HepG2 (cell line): ENCODE results near the gene NUDT3. TPM values are rescaled to one million over a fixed set of nuclear protein-coding genes. Genes with fewer than 3 reads are reported as not detected.

Experiments
- ASH2L ChIP-seq: fragments of 300-600, 200-600 bp; sonication (generic); IDR thresholded peaks from 2 replicates; pipeline ENCODE4 v1.7.0; 2017; ENCODE audit warnings: low read depth, mild to moderate bottlenecking, moderate library complexity, mixed read lengths, low read length; ENCODE audit not compliant: insufficient read length
- BCLAF1 ChIP-seq: fragments of 450-650 bp; IDR thresholded peaks from 2 replicates; pipeline ENCODE4 v1.6.1; 2017; ENCODE audit warnings: mild to moderate bottlenecking
- JUNB ChIP-seq: sonication (generic); formaldehyde crosslinking; IDR thresholded peaks from 2 replicates; pipeline ENCODE4 v1.8.0; 2022; ENCODE audit warnings: missing genetic modification reagents, mild to moderate bottlenecking, borderline replicate concordance
- MAZ ChIP-seq, 2 experiments: sonication (generic) in 1 of 2; formaldehyde crosslinking in 1 of 2; IDR thresholded peaks; 2 replicates each; pipeline versions ENCODE4 v1.5.0 to v1.6.1; 2012 to 2020; ENCODE audit warnings: low read depth in 2 of 2, mild to moderate bottlenecking in 2 of 2, borderline replicate concordance in 1 of 2, improper control_type of control experiment in 1 of 2, low read length in 1 of 2, missing genetic modification reagents in 1 of 2, moderate library complexity in 1 of 2
- NFE2 ChIP-seq: sonication (generic); formaldehyde crosslinking; IDR thresholded peaks from 2 replicates; pipeline ENCODE4 v1.4.0; 2020; ENCODE audit warnings: missing genetic modification reagents
- PHF8 ChIP-seq: sonication (generic); formaldehyde crosslinking; IDR thresholded peaks from 2 replicates; pipeline ENCODE4 v1.5.0; 2020; ENCODE audit warnings: missing genetic modification reagents
- POGK ChIP-seq: sonication (generic); formaldehyde crosslinking; conservative IDR thresholded peaks from 2 replicates; pipeline ENCODE4 v1.8.0; 2022; ENCODE audit warnings: mild to moderate bottlenecking, moderate library complexity, missing genetic modification reagents
- SRY ChIP-seq: sonication (generic); formaldehyde crosslinking; IDR thresholded peaks from 2 replicates; pipeline ENCODE4 v1.8.0; 2022; ENCODE audit warnings: mild to moderate bottlenecking, missing genetic modification reagents
- THAP8 ChIP-seq: sonication (generic); formaldehyde crosslinking; IDR thresholded peaks from 2 replicates; pipeline ENCODE4 v1.5.1; 2020; ENCODE audit warnings: missing genetic modification reagents, mild to moderate bottlenecking, borderline replicate concordance
- ZFP1 ChIP-seq: IDR thresholded peaks from 2 replicates; pipeline ENCODE4 v1.6.1; 2016
- ZMAT3 ChIP-seq: sonication (generic); formaldehyde crosslinking; conservative IDR thresholded peaks from 2 replicates; pipeline ENCODE4 v1.7.0; 2021; ENCODE audit warnings: missing genetic modification reagents
- ZMYM4 ChIP-seq: sonication (generic); formaldehyde crosslinking; IDR thresholded peaks from 2 replicates; pipeline ENCODE4 v1.8.1; 2023; ENCODE audit warnings: mild to moderate bottlenecking, missing genetic modification reagents
- ZNF260 ChIP-seq: sonication (generic); formaldehyde crosslinking; IDR thresholded peaks from 2 replicates; pipeline ENCODE4 v1.4.0; 2020; ENCODE audit warnings: missing genetic modification reagents, low read depth, mild to moderate bottlenecking, borderline replicate concordance
- ZNF430 ChIP-seq: sonication (generic); formaldehyde crosslinking; IDR thresholded peaks from 2 replicates; pipeline ENCODE4 v1.9.0; 2021; ENCODE audit warnings: mild to moderate bottlenecking, missing genetic modification reagents
- ZNF563 ChIP-seq: sonication (generic); formaldehyde crosslinking; IDR thresholded peaks from 2 replicates; pipeline ENCODE4 v1.8.0; 2022; ENCODE audit warnings: mild to moderate bottlenecking, moderate library complexity, missing genetic modification reagents
- ZNF703 ChIP-seq: sonication (generic); formaldehyde crosslinking; IDR thresholded peaks from 2 replicates; pipeline ENCODE4 v1.5.1; 2020; ENCODE audit warnings: missing genetic modification reagents, mild to moderate bottlenecking, moderate library complexity, borderline replicate concordance
- ZNF724P ChIP-seq: sonication (generic); formaldehyde crosslinking; IDR thresholded peaks from 2 replicates; pipeline ENCODE4 v1.8.0; 2022; ENCODE audit warnings: missing genetic modification reagents, borderline replicate concordance
- ZNF766 ChIP-seq: sonication (generic); formaldehyde crosslinking; IDR thresholded peaks from 2 replicates; pipeline ENCODE4 v1.5.0; 2020; ENCODE audit warnings: missing genetic modification reagents, borderline replicate concordance
- polyA plus RNA-seq, 8 experiments: library from polyadenylated mRNA; depleted of rRNA in 3 of 8; stranded (reverse) in 7 of 8; unstranded in 1 of 8; fragments of >200 nt; fragmentation: Illumina TruSeq in 4 of 8; extraction: Trizol in 4 of 8; gene quantifications; 2 replicates each; pipeline versions ENCODE4 v1.2.1 to v1.2.3, GENCODE V29; 2011 to 2016; ENCODE audit warnings: low read depth in 4 of 8, missing spikeins in 1 of 8, mixed read lengths in 1 of 8; ENCODE audit not compliant: insufficient read depth in 1 of 8
- total RNA-seq, 5 experiments: library from RNA; depleted of rRNA; stranded (reverse); fragments of >200 nt; fragmentation: Illumina TruSeq; extraction: Trizol; gene quantifications; 2 replicates each; pipeline ENCODE4 v1.2.3, GENCODE V29; 2016; ENCODE audit warnings: low read depth in 1 of 5
- TF ChIP-seq, protein P1 (sequence below): sonication (generic); formaldehyde crosslinking; IDR thresholded peaks from 2 replicates; pipeline ENCODE4 v1.8.1; 2023; ENCODE audit warnings: mild to moderate bottlenecking, moderate library complexity, missing genetic modification reagents
- TF ChIP-seq, protein P2 (sequence below): sonication (generic); formaldehyde crosslinking; IDR thresholded peaks from 2 replicates; pipeline ENCODE4 v1.4.0; 2020; ENCODE audit warnings: mild to moderate bottlenecking, low read depth, missing genetic modification reagents

The NUDT3 gene
- total and polyA plus RNA-seq, 2 of the 13 experiments (the other 11 are each of a cell fraction or from before 2014, with no cell fraction given) = 20.2 to 20.6 TPM

- no peak for TF ChIP-seq ZNF724P (CRISPR knock-in tag)
- TF ChIP-seq, protein P1, sequence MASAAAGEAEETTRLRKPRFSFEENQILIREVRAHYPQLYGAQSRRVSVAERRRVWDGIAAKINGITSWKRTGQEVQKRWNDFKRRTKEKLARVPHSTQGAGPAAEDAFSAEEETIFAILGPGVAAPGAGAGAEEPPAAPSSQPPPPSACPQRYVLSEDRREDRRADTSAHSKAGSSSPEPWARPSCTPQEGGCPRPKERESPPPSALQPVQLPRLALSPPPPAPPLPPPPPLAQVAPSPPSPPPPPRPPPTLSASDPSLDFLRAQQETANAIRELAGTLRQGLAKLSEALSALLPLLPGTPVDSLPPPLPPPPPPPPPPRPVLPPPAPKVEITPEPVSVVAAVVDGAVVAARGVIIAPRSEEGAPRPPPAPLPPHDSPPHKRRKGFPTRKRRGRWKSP (CRISPR knock-in tag) = no peak
- peak; percentile 91 for TF ChIP-seq ZMAT3
- TF ChIP-seq ZNF563 = peak; percentile 78; the same call in 1 of the 2 replicates
- TF ChIP-seq JUNB (CRISPR knock-in tag) = no peak
- TF ChIP-seq SRY (CRISPR knock-in tag) = no peak; the same call in 1 of the 2 replicates
- peak; percentile 68 for TF ChIP-seq PHF8 (CRISPR knock-in tag)
- TF ChIP-seq ZNF260 (CRISPR knock-in tag) = no peak
- peak; percentile 31; the same call in 1 of the 2 replicates for TF ChIP-seq ZMYM4 (CRISPR knock-in tag)
- TF ChIP-seq THAP8 (CRISPR knock-in tag) = peak; percentile 45; the same call in 1 of the 2 replicates
- TF ChIP-seq POGK (CRISPR knock-in tag) = no peak
- TF ChIP-seq, protein P2, sequence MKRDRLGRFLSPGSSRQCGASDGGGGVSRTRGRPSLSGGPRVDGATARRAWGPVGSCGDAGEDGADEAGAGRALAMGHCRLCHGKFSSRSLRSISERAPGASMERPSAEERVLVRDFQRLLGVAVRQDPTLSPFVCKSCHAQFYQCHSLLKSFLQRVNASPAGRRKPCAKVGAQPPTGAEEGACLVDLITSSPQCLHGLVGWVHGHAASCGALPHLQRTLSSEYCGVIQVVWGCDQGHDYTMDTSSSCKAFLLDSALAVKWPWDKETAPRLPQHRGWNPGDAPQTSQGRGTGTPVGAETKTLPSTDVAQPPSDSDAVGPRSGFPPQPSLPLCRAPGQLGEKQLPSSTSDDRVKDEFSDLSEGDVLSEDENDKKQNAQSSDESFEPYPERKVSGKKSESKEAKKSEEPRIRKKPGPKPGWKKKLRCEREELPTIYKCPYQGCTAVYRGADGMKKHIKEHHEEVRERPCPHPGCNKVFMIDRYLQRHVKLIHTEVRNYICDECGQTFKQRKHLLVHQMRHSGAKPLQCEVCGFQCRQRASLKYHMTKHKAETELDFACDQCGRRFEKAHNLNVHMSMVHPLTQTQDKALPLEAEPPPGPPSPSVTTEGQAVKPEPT (CRISPR knock-in tag) = 0 out of 2 replicates have a peak, but pooled peaks have one; percentile 32
- 0 out of 2 replicates have a peak, but pooled peaks have one; percentile 29 for TF ChIP-seq ZNF703 (CRISPR knock-in tag)
- TF ChIP-seq ZNF430 (CRISPR knock-in tag) = peak; percentile 43; the same call in 1 of the 2 replicates
- no peak for TF ChIP-seq BCLAF1
- no peak for TF ChIP-seq NFE2 (CRISPR knock-in tag)
- TF ChIP-seq ZNF766 = peak; percentile 73; the same call in 1 of the 2 replicates
- TF ChIP-seq ZFP1 = no peak
- TF ChIP-seq ASH2L = peak; percentile 97
- TF ChIP-seq MAZ (IDR thresholded peaks at IDR 0.05; ENCODE audit: borderline replicate concordance, low read depth, low read length) = no peak
- TF ChIP-seq MAZ (CRISPR knock-in tag; IDR thresholded peaks at IDR 0.05; ENCODE audit: low read depth) = no peak
These were observed 528 bp downstream of the NUDT3 start (continued) for GRCh38 chr6:34391786-34392496.
